Dermis microvascular lymphatic vessel endothelial cell (primary cell): ENCODE results near the gene EXTL2. TPM values are rescaled to one million over a fixed set of nuclear protein-coding genes. Genes with fewer than 3 reads are reported as not detected.
"Not testable (repeated sequence)": the region's sequence is repeated elsewhere in the genome, so short reads cannot be mapped to it uniquely, and the experiment has no call there.

Source experiments
- DNase-seq, 2 donors: peaks; one replicate each; pipeline versions ENCODE4 v3.0.0 to v3.0.0-alpha.2; 2010; ENCODE audit warnings: low read depth in 2 of 2
- total RNA-seq: library from RNA; depleted of rRNA; stranded (reverse); fragments of >200 nt; gene quantifications from 2 replicates; pipeline ENCODE4 v1.2.1, GENCODE V29; 2014

EXTL2 gene
- total RNA-seq, 1 donor from 2014 or later = 11.2 TPM

DNA sequence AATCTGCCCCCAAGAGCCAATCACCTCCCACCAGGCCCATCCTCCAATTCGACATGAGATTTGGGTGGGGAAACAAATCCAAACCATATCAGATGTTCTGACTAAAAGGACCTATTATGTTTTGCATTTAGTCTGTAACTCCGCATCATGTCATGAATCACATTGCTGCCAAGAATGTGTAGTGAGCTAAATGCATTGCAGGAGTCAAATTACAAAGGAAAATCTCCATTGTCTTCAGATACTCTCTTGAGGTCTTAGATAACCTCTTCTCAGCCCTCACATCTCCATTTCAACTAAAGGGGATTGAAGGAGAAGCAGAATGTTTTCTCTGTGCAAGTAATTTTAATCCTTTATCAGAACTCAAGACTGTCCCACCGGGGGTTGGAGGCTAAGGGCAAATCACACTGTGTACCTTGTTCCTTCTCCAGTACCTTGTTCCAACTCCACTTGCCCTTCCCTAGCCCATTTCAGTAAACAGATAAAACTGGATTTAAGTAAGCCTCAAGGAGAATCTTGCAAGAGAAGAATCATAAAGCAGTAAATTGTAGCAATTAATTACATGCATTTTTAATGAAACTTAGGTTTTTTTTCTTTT is 34.1 kb downstream of the EXTL2 start:
- DNase-seq = peak in 1 of 2 donors; percentile 85

DNA sequence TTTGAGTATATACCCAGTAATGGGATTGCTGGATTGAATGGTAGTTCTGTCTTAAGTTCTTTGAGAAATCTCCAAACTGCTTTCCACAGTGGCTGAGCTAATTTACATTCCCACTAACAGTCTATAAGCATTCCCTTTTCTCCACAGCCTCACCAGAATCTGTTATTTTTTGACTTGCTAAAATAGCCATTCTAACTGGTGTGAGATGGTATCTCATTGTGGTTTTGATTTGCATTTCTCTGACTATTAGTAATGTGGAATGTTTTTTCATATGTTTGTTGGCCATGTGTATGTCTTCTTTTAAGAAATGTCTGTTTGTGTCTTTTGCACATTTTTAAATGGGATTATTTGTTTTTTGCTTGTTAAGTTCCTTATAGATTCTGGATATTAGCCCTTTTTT is 39.5 kb downstream of the EXTL2 start:
- DNase-seq = not testable (repeated sequence)

DNA sequence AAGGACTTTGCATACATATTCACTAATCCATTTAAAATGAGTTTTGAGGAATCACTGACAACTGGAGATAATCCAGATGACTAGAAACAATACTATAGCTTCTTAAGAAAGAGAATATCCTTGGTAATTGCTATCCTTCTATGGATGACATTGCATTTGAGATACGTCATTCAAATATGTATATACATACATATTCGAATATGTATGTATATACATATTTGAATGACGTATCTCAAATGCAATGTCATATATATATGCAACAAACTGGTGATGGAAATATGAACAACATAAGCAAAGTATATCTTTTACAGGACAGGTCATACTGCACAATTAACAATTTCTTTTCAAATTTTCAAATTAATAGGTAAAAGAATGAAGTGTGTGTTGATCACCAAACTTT is 41.7 kb downstream of the EXTL2 start:
- no peak for DNase-seq

DNA sequence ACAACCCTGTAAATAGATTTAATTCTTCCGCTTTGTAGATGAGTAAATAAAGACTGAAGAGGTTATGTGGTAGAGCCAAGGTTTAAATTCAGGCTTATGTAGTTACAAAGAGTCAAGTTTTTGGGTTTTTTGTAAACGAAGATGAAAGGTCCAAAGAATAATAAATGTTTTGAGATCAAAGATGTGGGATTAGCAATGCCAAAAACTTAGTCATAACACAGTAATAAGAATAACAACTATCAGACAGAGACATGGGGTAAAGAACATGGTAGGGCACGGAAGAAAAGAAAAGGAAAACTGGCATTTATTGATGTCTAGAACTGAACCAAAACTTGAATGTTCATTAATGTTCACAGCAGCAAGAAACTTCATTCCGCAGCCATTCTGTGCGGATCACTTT is 42.9 kb downstream of the EXTL2 start:
- DNase-seq = no peak

DNA sequence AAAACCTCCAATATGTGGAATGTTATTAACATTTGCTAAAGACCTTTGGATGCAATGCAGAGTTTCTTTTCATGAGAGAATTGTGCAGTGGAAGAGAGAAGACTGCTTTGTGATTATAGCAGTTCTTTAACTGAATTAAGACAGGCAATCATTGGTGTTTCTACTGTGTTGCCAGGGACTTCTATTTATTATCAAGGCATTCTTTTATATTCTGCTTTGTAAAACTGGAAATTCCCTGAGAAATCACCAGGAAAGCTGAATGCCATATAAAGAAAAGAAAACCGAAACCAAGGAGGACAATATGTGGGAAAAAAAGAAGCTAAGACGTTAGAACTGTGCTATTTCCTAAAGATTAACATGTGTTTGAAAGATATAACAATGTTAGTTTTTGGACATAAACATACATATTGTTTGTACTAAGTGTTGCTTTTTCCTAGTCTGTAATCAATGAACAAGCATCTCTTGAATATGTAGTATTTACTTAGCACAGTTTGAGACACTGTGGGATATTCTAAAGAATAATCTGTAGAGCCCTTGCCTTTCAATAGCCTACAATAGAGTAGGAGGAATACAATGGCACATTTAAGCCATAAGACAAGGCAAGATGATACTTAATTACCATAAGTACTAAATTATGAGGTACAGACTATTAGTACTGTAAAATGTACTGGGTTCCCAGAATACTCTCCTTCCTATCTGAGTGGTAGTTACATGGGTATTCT is 47.1 kb downstream of the EXTL2 start:
- peak in 1 of 2 donors; percentile 42 for DNase-seq

DNA sequence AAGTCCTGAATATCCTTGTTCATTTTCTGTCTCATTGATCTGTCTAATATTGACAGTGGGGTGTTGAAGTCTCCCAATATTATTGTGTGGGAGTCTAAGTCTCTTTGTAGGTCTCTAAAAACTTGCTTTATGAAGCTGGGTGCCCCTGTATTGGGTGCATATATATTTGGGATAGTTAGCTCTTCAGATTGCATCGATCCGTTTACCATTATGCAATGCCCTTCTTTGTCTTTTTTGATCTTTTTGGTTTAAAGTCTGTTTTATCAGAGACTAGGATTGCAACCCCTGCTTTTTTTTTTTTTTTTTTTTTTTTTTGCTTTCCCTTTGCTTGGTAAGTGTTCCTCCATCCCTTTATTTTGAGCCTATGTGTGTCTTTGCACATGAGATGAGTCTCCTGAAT is 51.5 kb downstream of the EXTL2 start:
- not testable (repeated sequence) for DNase-seq

DNA sequence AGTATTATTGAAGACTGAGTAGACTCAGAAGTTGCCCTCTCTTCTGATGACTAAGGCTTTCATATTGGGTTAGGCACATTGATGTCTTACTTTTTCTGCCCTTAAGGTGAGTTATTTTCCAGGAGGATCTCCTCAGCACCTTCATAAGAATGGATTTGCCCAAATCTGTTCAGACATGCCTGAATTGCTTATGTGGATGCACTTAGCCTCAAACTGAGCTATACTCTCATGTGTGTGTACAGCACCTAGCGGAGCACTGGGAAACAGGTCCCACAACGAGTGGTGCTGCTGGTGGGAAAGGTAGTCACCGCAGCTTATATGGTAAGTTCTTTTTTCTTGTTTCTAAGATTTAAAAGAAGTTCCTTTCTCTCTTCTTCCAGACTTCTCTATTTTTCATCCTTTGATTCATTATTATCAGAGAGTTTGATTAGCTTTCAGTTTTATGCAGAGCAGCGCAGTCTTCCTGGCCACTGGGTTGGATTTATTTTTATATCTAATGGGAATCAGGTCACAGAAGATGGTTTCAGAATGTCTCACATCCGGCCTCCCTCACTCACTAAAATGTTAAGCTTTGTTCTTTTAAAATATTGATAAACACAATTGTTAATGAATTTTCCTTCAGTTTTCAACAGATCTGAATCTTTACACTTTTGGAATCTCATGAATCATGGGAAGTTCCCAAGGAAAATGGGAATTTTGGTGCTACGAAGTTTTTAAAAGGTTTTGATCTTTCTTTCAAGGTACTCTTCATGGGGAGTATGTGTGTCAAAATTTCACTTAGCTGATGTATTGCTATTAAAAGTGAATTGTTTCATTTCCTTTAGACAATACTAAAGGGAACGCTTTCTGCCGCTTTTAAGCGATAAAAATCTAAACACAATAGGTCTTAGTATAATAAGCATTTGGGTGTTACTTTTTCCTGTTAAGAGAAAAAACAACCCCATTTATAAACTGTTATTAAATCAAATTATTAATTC is 58.5 kb downstream of the EXTL2 start:
- peak in 1 of 2 donors; percentile 74 for DNase-seq

DNA sequence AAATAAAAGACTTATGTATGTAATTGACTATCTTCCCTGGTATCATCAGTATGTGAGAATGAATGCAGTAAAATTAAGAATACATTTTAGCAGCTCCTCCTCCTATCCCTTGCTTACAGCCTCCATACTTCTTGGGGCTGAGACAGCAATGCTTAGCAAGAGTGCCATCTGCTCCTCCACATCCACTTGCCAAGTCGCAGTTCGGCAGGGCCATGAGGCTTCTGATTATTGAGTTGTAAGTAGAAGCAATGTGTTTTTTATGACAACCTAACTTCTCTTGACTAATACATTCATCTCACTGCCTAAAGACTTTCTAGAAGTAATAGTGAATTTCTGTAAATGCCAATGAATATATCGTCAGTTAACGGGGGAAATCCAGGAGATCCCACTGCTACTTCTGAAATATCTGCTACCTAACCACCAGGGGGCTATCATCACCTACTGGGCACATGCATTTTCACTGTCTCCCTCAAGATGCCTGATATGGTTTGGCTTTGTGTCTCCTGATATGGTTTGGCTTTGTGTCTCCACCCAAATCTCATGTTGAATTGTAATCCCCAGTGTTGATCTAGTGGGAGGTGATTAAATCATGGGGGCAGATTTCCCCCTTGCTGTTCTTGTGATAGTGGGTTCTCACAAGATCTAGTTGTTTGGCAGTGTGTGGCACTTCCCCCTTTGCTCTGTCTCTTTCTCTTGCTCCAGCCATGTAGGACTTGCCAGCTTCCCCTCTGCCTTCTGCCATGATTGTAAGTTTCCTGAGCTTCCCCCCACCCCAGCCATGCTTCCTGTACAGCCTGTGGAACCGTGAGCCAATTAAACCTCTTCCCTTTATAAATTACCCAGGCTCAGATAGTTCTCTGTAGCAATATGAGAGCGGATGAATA is 59.6 kb downstream of the EXTL2 start:
- DNase-seq = peak in 1 of 2 donors; percentile 29

DNA sequence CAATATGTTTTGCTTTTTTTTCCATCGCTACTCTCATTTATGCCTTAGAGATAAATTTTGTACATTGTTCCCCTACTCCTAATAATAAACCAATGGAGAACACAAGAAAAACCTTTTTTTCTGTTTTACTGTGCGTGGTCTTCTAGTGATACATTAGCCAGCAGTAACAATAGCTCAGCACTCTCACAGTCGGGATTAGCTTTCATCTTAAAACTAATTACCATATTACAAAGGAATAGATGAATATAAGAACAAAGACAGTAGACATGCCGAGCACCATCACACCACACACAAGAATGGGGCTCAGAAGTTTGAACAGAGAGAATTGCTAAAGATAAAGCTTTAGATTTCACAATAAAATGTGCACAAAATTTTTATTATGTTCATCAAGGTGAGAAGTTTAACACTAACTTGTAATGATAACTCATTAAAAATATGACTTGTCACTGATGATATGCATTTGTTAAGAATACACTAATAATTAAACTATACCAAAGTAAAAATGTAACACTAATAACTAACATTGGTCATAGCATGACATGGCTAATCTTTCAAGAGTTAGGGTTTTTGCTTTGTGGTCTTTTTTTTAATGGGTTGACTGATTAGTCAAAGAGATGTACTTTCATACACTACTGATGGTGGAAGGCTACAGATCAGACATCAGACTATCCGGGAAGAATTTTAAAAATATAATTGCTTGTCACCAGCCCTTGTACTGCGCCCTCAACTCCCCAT is 61.8 kb downstream of the EXTL2 start:
- no peak for DNase-seq

DNA sequence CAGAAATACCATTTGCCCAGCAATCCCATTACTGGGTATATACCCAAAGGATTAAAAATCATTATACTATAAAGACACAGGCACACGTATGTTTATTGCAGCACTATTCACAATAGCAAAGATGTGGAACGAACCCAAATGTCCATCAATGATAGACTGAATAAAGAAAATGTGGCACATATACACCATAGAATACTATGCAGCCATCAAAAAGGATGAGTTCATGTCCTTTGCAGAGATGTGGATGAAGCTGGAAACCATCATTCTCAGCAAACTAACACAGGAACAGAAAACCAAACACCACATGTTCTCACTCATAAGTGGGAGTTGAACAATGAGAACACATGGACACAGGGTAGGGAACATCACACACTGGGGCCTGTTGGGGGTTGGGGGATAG is 69.0 kb downstream of the EXTL2 start:
- not testable (repeated sequence) for DNase-seq

Other genes with a start within 250 kb of the EXTL2 start
- gene VCAM1, start 175.1 kb downstream of the EXTL2 start, total RNA-seq = 0.90 and 2.9 TPM in 2 replicates
- gene SLC30A7, start 1.2 kb upstream of the EXTL2 start, total RNA-seq = 27.5 and 35.8 TPM in 2 replicates
- 16.7 and 20.2 TPM in 2 replicates for gene DPH5, start 130.9 kb upstream of the EXTL2 start, total RNA-seq